HG03139 (cell line): ENCODE results near the gene BUB3.

Experiments used
- ATAC-seq: cut with Tn5 transposase; IDR thresholded peaks from one replicate; pipeline ENCODE4 v1.9.1; 2021; ENCODE audit not compliant: unreplicated experiment

Gene BUB3

GRCh38 chr10:123140983-123141390, 13.2 kb upstream of the BUB3 start:
- ATAC-seq, result no peak

DNA sequence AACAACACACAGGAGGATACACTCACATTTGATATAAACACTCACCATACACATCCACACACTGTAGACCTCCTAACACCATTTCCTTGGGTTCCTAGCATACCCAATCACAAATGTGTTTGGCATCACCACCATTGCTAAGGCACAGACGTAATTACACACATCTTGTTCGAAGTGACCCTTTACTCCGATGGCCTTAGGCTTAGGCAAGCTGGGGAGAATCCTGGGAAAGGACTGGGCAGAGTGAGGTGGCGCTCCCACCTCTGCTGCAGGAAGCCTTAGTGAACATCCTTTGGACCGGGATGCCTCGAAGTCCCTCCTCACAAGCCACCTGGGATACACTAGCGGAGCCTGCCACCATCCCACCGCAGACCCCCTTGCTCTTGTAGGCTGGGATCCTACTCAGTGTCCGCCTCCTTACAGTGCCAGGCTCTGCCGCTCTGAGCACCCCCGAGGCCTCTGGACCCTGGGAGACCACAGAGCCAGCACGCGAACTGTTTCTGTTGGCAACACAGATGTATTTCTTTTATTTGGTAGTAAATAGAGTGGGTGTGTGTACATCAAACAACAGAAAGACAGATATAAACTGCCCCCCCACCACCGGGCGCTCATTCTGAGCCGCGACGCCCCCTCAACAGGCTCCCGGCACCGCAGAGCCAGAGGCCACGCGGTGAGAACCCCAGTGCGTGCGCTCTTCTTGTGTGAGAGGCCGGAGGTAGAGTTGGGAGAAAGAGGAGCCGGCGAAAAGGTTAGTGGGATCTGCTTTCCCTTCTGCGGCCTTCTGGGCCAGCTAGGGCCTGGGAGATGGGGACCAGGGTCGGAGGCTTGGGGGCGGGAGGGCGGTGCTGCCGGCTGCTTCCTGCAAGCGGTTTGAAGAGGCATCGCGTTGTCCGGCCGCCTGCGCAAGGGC, 12.2 kb upstream of the BUB3 start:
- no peak for ATAC-seq

- no peak for ATAC-seq
Observed at GRCh38 chr10:123142701-123143161, 11.5 kb upstream of the BUB3 start.

DNA sequence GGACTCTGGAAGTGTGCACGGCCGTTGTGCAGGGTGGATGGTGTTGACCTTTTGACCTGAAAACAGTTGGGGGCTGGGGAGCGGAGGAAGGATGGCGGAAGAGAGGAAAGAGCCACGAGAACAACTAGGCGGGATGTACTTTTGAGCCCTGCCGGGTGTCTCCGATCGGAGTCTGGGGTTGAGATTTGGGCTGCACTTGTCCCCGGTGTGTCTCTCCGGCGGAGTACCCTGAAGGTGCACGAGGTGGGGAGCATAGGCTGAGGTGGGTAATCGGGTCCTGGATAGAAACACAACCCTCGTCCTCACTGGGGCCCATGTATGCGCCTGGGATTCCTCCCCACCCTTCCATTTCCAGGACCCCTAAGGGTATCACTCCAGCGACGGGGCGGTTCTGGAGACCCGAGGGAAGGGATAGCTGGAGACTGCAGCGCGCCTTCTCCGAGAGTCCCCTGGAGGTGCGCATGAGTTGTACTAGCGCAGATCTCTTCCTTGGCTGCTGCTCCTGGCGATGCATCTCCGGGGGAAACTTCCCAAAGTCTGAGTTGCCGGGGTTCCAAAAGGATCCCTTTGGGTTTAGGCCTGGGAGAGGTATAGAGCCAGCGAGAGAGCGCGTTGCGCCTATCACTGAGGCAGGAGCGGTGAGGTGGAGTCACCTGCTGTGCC, 10.9 kb upstream of the BUB3 start:
- no peak for ATAC-seq

DNA sequence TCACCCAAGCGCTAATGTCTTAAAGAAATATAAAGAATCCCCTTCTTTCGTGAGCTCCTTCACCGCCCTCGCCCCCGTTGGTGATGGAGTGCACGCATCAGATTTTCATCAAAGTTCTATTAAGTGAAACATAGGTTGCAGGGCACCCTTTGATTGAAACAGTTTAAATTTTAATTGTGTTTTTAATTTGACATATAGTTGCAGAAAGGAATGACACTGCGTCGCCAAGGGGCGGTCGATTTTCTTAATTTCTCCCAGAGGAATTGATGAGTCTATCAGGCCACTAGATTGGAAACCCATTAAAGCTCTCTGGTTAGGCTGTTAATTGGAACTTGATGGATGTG, 10.4 kb upstream of the BUB3 start:
- ATAC-seq, result no peak

GRCh38 chr10:123144697-123145541, 9.3 kb upstream of the BUB3 start:
- no peak for ATAC-seq

DNA sequence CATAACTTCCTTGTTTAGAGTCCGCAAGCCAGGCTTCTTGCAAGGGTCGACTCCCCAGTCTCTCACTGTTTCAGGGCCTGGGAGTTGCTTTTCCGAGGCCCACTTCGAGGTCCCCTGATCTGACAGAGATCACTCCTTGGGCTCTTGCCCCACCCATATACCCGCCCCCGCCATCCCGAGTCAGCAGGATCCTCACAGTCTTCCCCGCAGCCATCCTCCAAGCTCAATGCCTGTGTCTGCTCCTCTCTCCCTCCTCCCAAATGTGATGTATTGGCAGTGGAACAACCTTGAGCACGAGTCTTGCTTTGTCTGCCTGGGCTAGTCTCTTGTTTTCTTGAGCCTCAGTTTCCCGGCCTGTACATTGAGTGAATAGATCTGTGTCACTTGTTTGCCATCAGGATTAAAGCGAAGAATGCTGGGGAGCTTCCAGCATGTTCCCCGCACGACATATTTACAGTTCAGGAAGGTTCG, 8.6 kb upstream of the BUB3 start:
- ATAC-seq, result no peak

DNA sequence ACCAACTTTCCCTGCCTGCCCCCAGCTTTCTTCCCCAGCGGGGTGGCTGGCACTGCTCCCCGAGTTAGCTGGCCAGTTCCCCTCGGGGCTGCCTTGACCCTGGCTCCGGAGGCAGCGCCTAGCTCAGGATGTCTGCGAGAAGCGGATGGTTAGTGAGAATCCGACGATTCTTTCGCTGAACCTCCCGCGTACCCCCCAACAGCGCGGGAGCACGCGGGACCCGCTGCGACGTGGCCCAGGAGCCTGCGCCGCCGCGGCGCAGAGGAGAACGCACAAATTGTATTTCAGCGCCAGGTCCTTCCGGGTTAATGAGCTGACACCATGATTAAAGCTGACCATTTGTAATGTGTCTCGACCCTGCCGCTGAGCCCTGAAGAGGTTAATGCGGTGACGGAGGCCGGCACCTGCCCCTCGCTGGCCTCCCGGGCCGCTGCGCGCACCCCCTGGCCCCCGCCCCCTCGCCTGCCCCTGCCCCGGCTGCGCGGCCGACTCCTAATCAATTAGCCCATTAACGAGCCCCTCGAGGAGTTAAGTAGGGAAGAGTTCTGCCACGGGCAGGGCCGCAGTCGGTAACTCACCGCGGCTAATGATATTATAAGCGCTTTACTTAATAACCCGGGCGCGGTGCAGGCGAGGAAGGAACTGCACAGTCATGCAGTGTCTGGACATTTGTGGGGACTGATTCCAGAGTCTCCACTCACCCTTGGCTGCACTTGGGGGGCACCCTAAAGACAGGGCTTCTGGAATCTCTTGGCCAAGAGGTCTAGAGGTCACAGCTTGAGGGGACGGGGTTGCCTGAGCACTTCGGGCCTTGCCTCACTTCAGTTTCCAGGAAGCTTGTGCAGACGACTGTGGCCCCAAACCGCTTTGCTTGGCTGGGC, 7.9 kb upstream of the BUB3 start:
- ATAC-seq, result no peak

- ATAC-seq, result no peak
Observed at GRCh38 chr10:123146894-123147634, 7.1 kb upstream of the BUB3 start.

DNA sequence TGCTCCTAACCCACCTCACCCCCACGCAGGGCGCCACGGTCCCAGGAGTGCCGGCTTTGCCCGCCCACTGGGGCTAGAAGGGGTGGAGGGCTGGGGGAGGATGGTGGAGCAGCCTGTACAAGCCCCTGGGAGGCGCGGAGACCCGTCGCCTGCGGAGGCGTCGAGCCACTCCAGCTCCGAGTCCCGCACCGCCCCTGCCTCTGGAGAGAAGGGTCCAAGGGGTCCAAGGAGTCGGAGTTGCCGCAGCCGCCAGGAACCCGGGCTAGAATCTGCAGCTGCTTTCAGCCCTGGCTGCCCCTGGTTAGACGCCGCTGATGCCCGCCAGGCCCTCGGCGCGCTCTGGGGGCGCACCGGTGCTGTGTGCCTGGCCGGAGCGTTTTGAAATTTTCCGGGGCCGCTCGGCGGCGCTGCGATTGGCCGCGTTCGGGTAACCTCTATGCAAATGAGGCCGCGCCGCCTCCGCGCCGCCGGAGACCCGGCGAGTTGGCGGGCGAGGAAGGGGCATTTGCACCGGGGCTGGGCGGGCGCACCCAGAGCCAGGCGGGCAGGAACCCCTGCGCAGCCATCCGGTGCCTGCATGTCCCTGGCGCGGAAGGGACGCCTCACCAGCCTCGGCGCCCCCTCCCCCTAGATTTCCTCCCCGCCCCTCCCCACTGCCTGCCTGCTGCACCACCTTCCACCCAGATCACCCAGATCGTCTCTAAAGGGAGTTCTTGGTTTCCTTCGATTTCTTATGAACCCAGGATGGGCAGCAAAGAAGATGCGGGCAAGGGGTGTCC, 6.4 kb upstream of the BUB3 start, which contains the start of gene HMX2:
HMX2 (plus strand) TSS at position 502 of the 779 bp plus-strand sequence; CDS start at position 745, 243 bp downstream.
- ATAC-seq, result no peak

- ATAC-seq, result no peak
Observed at GRCh38 chr10:123148414-123149161, 5.6 kb upstream of the BUB3 start.

GRCh38 chr10:123149162-123149567, 5.0 kb upstream of the BUB3 start:
- ATAC-seq, result no peak

DNA sequence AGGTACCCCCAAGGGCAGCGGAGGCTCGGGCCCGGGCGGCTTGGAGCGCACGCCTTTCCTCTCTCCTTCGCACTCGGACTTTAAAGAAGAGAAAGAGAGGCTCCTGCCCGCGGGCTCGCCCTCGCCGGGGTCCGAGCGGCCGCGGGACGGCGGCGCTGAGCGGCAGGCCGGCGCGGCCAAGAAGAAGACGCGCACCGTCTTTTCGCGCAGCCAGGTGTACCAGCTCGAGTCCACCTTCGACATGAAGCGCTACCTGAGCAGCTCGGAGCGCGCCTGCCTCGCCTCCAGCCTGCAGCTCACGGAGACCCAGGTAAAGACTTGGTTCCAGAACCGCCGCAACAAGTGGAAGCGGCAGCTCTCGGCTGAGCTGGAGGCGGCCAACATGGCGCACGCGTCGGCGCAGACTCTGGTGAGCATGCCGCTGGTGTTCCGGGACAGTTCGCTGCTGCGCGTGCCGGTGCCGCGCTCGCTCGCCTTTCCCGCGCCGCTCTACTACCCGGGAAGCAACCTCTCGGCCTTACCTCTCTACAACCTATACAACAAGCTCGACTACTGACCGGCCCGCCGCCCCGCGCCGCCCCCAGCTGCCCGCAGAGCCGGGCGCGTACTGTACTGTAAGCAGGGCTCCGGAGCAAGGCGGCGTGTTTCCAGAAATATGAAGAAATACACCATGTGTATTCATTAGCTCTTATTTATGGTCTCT, 4.5 kb upstream of the BUB3 start:
- no peak for ATAC-seq

DNA sequence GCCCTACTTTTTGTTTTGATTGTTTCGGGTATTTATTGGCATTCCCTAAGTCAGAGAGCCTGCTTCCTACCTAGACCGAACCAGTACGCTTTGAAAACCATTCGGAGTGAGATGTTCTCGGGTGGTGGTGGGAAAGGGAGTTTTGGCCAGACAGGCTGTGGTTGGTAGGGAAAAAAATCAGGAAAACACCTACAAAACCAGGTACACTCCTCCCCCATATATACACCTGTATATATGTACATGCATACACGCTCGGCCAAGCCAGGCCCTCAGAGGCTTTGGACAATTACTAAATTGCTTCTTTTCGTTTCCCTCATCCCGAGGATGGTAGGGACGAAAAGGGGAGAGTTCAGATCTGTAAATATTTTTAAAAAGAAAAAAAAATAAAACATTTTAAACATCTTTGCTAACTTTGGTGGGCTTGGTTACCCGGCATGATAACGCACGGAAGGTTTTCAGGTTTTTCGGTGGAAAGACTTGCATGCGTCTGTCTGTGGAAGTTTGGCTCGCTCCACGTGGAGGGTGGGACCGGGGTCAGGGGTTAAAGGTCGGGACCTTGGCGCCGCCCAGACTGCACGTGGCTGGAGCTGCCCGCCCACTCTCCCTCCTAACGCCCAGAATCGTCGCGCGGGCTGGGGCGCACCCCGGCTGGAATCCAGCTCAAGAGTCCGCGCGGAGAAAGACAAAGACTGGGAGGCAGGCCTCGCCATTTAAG, 3.8 kb upstream of the BUB3 start:
- ATAC-seq, result no peak

DNA sequence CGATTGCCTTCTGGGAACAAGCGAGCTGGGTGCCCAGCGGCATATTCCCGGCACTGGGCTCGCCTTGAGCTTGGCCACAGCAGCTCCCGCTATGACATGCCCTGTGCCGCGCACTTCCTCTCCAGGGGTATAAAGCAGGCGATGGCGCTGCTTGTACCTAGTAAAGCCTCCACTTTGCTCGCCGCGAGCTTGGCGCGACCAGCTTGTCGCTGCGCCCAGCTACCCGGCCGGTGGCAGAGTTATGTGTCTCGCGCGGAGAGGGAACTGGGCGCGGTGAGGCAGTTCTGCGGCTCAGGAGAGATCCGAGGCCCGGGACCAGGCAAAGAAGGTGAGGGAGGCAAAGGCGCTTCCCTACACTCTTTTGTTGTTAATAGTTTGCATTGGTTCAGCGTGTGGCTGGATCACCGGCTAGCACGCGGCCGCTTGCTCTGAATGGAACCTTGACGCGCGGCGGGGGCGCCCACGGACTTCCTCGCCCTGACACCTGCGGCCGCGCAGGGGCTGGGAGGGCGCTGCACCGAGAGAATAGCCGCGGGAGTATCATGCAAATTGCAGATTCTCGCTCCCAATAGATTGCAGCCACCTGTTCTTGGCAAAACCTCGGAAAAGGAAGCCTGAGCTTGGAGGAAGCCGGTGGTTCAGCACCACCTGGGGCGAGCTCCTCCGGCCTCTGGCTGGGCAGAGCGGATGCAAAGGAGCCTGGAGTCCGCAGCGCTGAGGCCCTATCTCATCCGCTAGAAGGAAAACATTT, 3.0 kb upstream of the BUB3 start:
- no peak for ATAC-seq

GRCh38 chr10:123151737-123152135, 2.5 kb upstream of the BUB3 start:
- no peak for ATAC-seq
